A549 (cell line): ENCODE measurements around the gene DLGAP1. TPM values are rescaled to one million over a fixed set of nuclear protein-coding genes. Genes with fewer than 3 reads are reported as not detected.
A peak's percentile ranks its signal among the peaks of the same experiment; 100 is the strongest.

Source experiments
- ATAC-seq, 2 experiments: fragments of 200-7000 bp in 1 of 2; fragments of >200 bp in 1 of 2; cut with Nextera tagmentation in 1 of 2; cut with Tn5 transposase in 1 of 2; 3 replicates each; pipeline versions ENCODE4 v1.8.0 to v1.9.1; 2018 to 2020; ENCODE audit warnings: mild to moderate bottlenecking in 1 of 2, moderate library complexity in 1 of 2
- CTCF ChIA-PET: fragments of 300-600 bp; sonication (Branson Sonifier 250); formaldehyde crosslinking; extraction: SDS; loops from one replicate; lab custom pipeline; 2021; ENCODE audit warnings: antibody characterized with exemption, inconsistent platforms; lab: Yijun Ruan, JAX
- POLR2A ChIA-PET: fragments of 350-600 bp; formaldehyde crosslinking; extraction: SDS; loops from one replicate; lab custom pipeline; 2021; ENCODE audit warnings: antibody characterized with exemption, inconsistent platforms; lab: Yijun Ruan, JAX
- DNase-seq, 2 experiments: peaks; one replicate each; pipeline versions ENCODE4 v3.0.0 to v3.0.0-alpha.2; 2011 to 2016; ENCODE audit warnings: low read depth in 1 of 2, low spot score in 1 of 2
- FAIRE-seq: peaks from 2 replicates; lab custom pipeline; 2011; peaks lifted over from hg19 to GRCh38; lab: Jason Lieb, UNC
- H3K27ac ChIP-seq, 2 experiments: fragments of >200 bp; sonication (Bioruptor Twin); formaldehyde crosslinking; 3 replicates each; pipeline ENCODE4 v1.5.1; 2016 to 2017
- H3K4me1 ChIP-seq: fragments of >200 bp; sonication (Bioruptor Twin); formaldehyde crosslinking; 3 replicates; pipeline ENCODE4 v1.6.1; 2016
- H3K4me2 ChIP-seq: fragments of >200 bp; sonication (Bioruptor Twin); formaldehyde crosslinking; 3 replicates; pipeline ENCODE4 v1.6.1; 2016
- H3K4me3 ChIP-seq: fragments of >200 bp; sonication (Bioruptor Twin); formaldehyde crosslinking; 3 replicates; pipeline ENCODE4 v1.5.1; 2016
- H3K9me3 ChIP-seq: fragments of >200 bp; sonication (Bioruptor Twin); formaldehyde crosslinking; 3 replicates; pipeline ENCODE4 v1.6.1; 2016
- ATOH8 ChIP-seq: fragments of 250-450 bp; sonication (Bioruptor Pico); IDR thresholded peaks from 2 replicates; pipeline ENCODE4 v1.5.0; 2020; ENCODE audit warnings: low read depth, mild to moderate bottlenecking, moderate library complexity
- BHLHE40 ChIP-seq: IDR thresholded peaks from 2 replicates; pipeline ENCODE4 v1.6.1; 2012; ENCODE audit warnings: low read depth, low read length, inconsistent platforms
- CBX2 ChIP-seq: fragments of 200-600 bp; sonication (generic); IDR thresholded peaks from 2 replicates; pipeline ENCODE4 v1.6.1; 2016; ENCODE audit warnings: low read depth, mild to moderate bottlenecking, borderline replicate concordance
- CBX8 ChIP-seq: fragments of 200-600 bp; sonication (generic); IDR thresholded peaks from 2 replicates; pipeline ENCODE4 v1.6.1; 2016
- CEBPB ChIP-seq, 2 experiments: fragments of >200 bp in 1 of 2; sonication (Bioruptor Twin) in 1 of 2; formaldehyde crosslinking in 1 of 2; IDR thresholded peaks; 2 replicates each; pipeline ENCODE4 v1.6.1; 2012 to 2016
- CHD2 ChIP-seq: fragments of 150-350 bp; IDR thresholded peaks from 2 replicates; pipeline ENCODE4 v1.6.1; 2014; ENCODE audit warnings: low read length; ENCODE audit not compliant: partially characterized antibody
- CTCF ChIP-seq: fragments of >200 bp; sonication (Bioruptor Twin); formaldehyde crosslinking; IDR thresholded peaks from 3 replicates; pipeline ENCODE4 v1.5.1; 2016
- ELK1 ChIP-seq: fragments of 150-350 bp; IDR thresholded peaks from 2 replicates; pipeline ENCODE4 v1.6.1; 2014; ENCODE audit warnings: low read depth, mild to moderate bottlenecking, low read length
- ESRRA ChIP-seq: fragments of 150-350 bp; IDR thresholded peaks from 2 replicates; pipeline ENCODE4 v1.6.1; 2014; ENCODE audit warnings: mild to moderate bottlenecking, low read length, borderline replicate concordance
- HDAC2 ChIP-seq: fragments of 200-600 bp; sonication (generic); IDR thresholded peaks from 2 replicates; pipeline ENCODE4 v1.6.1; 2016
- HOXB5 ChIP-seq: fragments of 250-450 bp; sonication (Bioruptor Pico); IDR thresholded peaks from 2 replicates; pipeline ENCODE4 v1.5.0; 2020; ENCODE audit warnings: mild to moderate bottlenecking, moderate library complexity
- KDM5A ChIP-seq: fragments of 200-600 bp; sonication (generic); IDR thresholded peaks from 2 replicates; pipeline ENCODE4 v1.6.1; 2016; ENCODE audit warnings: antibody characterized with exemption, mild to moderate bottlenecking
- MAX ChIP-seq: IDR thresholded peaks from 2 replicates; pipeline ENCODE4 v1.6.1; 2012
- MYC ChIP-seq: IDR thresholded peaks from 2 replicates; pipeline ENCODE4 v1.6.1; 2012; ENCODE audit warnings: mild to moderate bottlenecking, inconsistent platforms, low read length, improper control_type of control experiment, borderline replicate concordance
- NPAS2 ChIP-seq: fragments of 250-450 bp; sonication (Bioruptor Pico); IDR thresholded peaks from 2 replicates; pipeline ENCODE4 v1.8.0; 2022; ENCODE audit warnings: mild to moderate bottlenecking, moderate library complexity, borderline replicate concordance
- NR3C1 ChIP-seq: fragments of >200 bp; sonication (Bioruptor Twin); formaldehyde crosslinking; IDR thresholded peaks from 3 replicates; pipeline ENCODE4 v1.6.1; 2017
- POLR2A ChIP-seq: IDR thresholded peaks from 2 replicates; pipeline ENCODE4 v1.6.1; 2012; ENCODE audit warnings: mild to moderate bottlenecking, low read length
- POLR2AphosphoS2 ChIP-seq: conservative IDR thresholded peaks from 2 replicates; pipeline ENCODE4 v1.6.1; 2012; ENCODE audit warnings: low read length, improper control_type of control experiment, inconsistent platforms
- RAD21 ChIP-seq, 2 experiments: fragments of >200 bp in 1 of 2; sonication (Bioruptor Twin) in 1 of 2; formaldehyde crosslinking in 1 of 2; IDR thresholded peaks in 1 of 2; conservative IDR thresholded peaks in 1 of 2; 2 replicates in 1 of 2; 3 replicates in 1 of 2; pipeline ENCODE4 v1.6.1; 2012 to 2018; ENCODE audit warnings: inconsistent platforms in 1 of 2
- RNF2 ChIP-seq: fragments of 200-600 bp; sonication (generic); IDR thresholded peaks from 2 replicates; pipeline ENCODE4 v1.6.1; 2016; ENCODE audit warnings: low read depth, mild to moderate bottlenecking, antibody characterized with exemption, moderate library complexity, borderline replicate concordance
- TFCP2L1 ChIP-seq: fragments of 250-450 bp; sonication (Bioruptor Pico); IDR thresholded peaks from 2 replicates; pipeline ENCODE4 v1.5.0; 2021; ENCODE audit warnings: mild to moderate bottlenecking
- USF2 ChIP-seq: fragments of 450-650 bp; IDR thresholded peaks from 2 replicates; pipeline ENCODE4 v1.6.1; 2014; ENCODE audit warnings: antibody characterized with exemption
- WGBS: methylation state at CpG from one replicate; pipeline ENCODE4 v1.1.6; 2017; ENCODE audit errors: missing lambda C conversion rate; 5-methylcytosine and 5-hydroxymethylcytosine counted together
- polyA plus RNA-seq, 4 experiments: library from polyadenylated mRNA; depleted of rRNA in 3 of 4; stranded (reverse); fragments of >200 nt; fragmentation: RNase III in 1 of 4; extraction: RNeasy Plus Mini Kit Qiagen cat#74134 plus additional on column Dnase treatment in 1 of 4; gene quantifications; 2 replicates in 3 of 4; 3 replicates in 1 of 4; pipeline ENCODE4 v1.2.3, GENCODE V29; 2011 to 2017

The DLGAP1 gene
- polyA plus RNA-seq, 2 of the 4 experiments (the other 2 are of a cell fraction), result 0.04 to 0.12 TPM

- H3K9me3 ChIP-seq, result no peaks in the 10 kb centered on the region
- no peak for TF ChIP-seq MYC
- TF ChIP-seq POLR2AphosphoS2, result no peak
- no peak for TF ChIP-seq CBX8
- DNase-seq (no peak), FAIRE-seq (no peak), ATAC-seq (no peak)
- ChIA-PET CTCF (interaction anchor here (0.9 to 2.7 kb wide), 3 partner anchors 44 to 158 kb away, joined by 3 to 11 read pairs (median 3); no protein-coding TSS in a partner anchor), POLR2A (no interaction called here)
- H3K4me2 ChIP-seq, result no peak overlapping the region
- peaks cover 35% of the 10 kb centered on the region for H3K4me1 ChIP-seq
- H3K27ac ChIP-seq, result peak overlapping the region; percentile 95 to 96
- WGBS, result 61% methylated on average over 3 of the region's 3 CpGs
- no peak overlapping the region for H3K4me3 ChIP-seq
These were observed 640.3 kb downstream of the DLGAP1 start for GRCh38 chr18:3814816-3815215.

GRCh38 chr18:3810296-3810695, 644.8 kb downstream of the DLGAP1 start:
- ATAC-seq (no peak), FAIRE-seq (no peak), DNase-seq (no peak)
- POLR2A ChIA-PET, result no interaction called here
- CTCF ChIA-PET, result interaction anchor here (1.1 to 1.6 kb wide), 4 partner anchors 16 to 60 kb away, joined by 3 to 5 read pairs (median 4); no protein-coding TSS in a partner anchor
- WGBS, result 50% methylated on average over 2 of the region's 2 CpGs
- peaks cover 5% of the 10 kb centered on the region; the same call in 2 of the 3 replicates for H3K4me1 ChIP-seq
- no peak overlapping the region for H3K4me2 ChIP-seq
- no peaks in the 10 kb centered on the region; the same call in 2 of the 3 replicates for H3K9me3 ChIP-seq
- H3K4me3 ChIP-seq, result no peak overlapping the region
- H3K27ac ChIP-seq, result peak overlapping the region in 1 of 2 experiments; percentile 60; a peak in 4 of 6 replicates
- no peak for TF ChIP-seq TFCP2L1 (CRISPR knock-in tag)
- TF ChIP-seq CTCF, result no peak
- TF ChIP-seq ATOH8, result no peak
- no peak for TF ChIP-seq HOXB5 (CRISPR knock-in tag)
- TF ChIP-seq RAD21 (conservative IDR thresholded peaks at IDR 0.05 in 1 of 2, IDR thresholded peaks at IDR 0.05 in 1 of 2), result no peak
- TF ChIP-seq BHLHE40, result no peak
- no peak for TF ChIP-seq POLR2A
- no peak for TF ChIP-seq NPAS2 (CRISPR knock-in tag)
- no peak for TF ChIP-seq KDM5A

- H3K4me1 ChIP-seq, result no peaks in the 10 kb centered on the region
- ATAC-seq, result no peak
- POLR2A ChIA-PET, result no interaction called here
- H3K9me3 ChIP-seq, result no peaks in the 10 kb centered on the region; the same call in 2 of the 3 replicates
- H3K4me3 ChIP-seq, result no peak overlapping the region
- no peak for DNase-seq
- no peak for TF ChIP-seq ELK1
- TF ChIP-seq MAX, result no peak
- no peak for TF ChIP-seq USF2
- TF ChIP-seq HDAC2, result no peak
- no peak for TF ChIP-seq BHLHE40
- no peak for TF ChIP-seq MYC
- TF ChIP-seq CBX2, result no peak
- no peak for TF ChIP-seq CEBPB (IDR thresholded peaks at IDR 0.05)
- TF ChIP-seq CHD2, result no peak
- no peak for TF ChIP-seq RNF2
- no peak for TF ChIP-seq NR3C1
- TF ChIP-seq ESRRA, result no peak
- CTCF ChIA-PET, result interaction anchor here (1.1 to 1.6 kb wide), 3 partner anchors 15 to 61 kb away, joined by 3 to 5 read pairs (median 4); no protein-coding TSS in a partner anchor
- no peak overlapping the region; a peak in 1 of 6 replicates for H3K27ac ChIP-seq
- WGBS, result 65% methylated on average over 6 of the region's 6 CpGs
- H3K4me2 ChIP-seq, result no peak overlapping the region
- FAIRE-seq, result no peak
These were observed 645.9 kb downstream of the DLGAP1 start for GRCh38 chr18:3808985-3809780.
